ENCODE data around the gene MCAT.
A peak's percentile ranks its signal among the peaks of the same experiment; 100 is the strongest.
"Not testable (repeated sequence)": the region's sequence is repeated elsewhere in the genome, so short reads cannot be mapped to it uniquely, and the experiment has no call there.

The MCAT gene

GRCh38 chr22:43127166-43127908, 15.9 kb downstream of the MCAT start:
- no peak for DNase-seq (ENCODE audit: low spot score)
- FAIRE-seq, result no peak

- peak; percentile 85 for DNase-seq (ENCODE audit: low spot score)
- peak; percentile 70 for FAIRE-seq
These were observed 16.6 kb downstream of the MCAT start for GRCh38 chr22:43126501-43127165.

- DNase-seq (ENCODE audit: low spot score), result no peak
These were observed 24.2 kb downstream of the MCAT start for GRCh38 chr22:43118953-43119458.

GRCh38 chr22:43118024-43118849, 25.0 kb downstream of the MCAT start:
- no peak for DNase-seq (ENCODE audit: low spot score)
- no peak for FAIRE-seq

More at GRCh38 chr22:43118953-43119458, 24.2 kb downstream of the MCAT start:
- FAIRE-seq, result no peak

GRCh38 chr22:43116932-43117331, 26.3 kb downstream of the MCAT start:
- DNase-seq (ENCODE audit: low spot score), result no peak
- no peak for FAIRE-seq

GRCh38 chr22:43114958-43115357, 28.2 kb downstream of the MCAT start:
- FAIRE-seq (no peak), DNase-seq (ENCODE audit: low spot score) (no peak)

GRCh38 chr22:43113526-43114251, 29.5 kb downstream of the MCAT start:
- DNase-seq (ENCODE audit: low spot score) (no peak), FAIRE-seq (no peak)

GRCh38 chr22:43110927-43111623, 32.1 kb downstream of the MCAT start:
- no peak for FAIRE-seq
- no peak for DNase-seq (ENCODE audit: low spot score)

- DNase-seq (ENCODE audit: low spot score), result no peak
- no peak for FAIRE-seq
These were observed 32.7 kb downstream of the MCAT start, which contains the start of gene BIK for GRCh38 chr22:43110444-43110926. BIK (plus strand) TSS chr22:43110750; CDS start chr22:43124023, 13,273 bp downstream.

- DNase-seq (ENCODE audit: low spot score) (no peak), FAIRE-seq (no peak)
These were observed 33.2 kb downstream of the MCAT start for GRCh38 chr22:43109921-43110443.

- DNase-seq (ENCODE audit: low spot score) (no peak), FAIRE-seq (no peak)
These were observed 33.7 kb downstream of the MCAT start for GRCh38 chr22:43109511-43109910.

GRCh38 chr22:43106302-43106701, 36.9 kb downstream of the MCAT start:
- FAIRE-seq (no peak), DNase-seq (ENCODE audit: low spot score) (no peak)

GRCh38 chr22:43104950-43105349, 38.2 kb downstream of the MCAT start:
- not testable (repeated sequence) for DNase-seq (ENCODE audit: low spot score); FAIRE-seq

GRCh38 chr22:43104056-43104625, 39.1 kb downstream of the MCAT start:
- not testable (repeated sequence) for FAIRE-seq

GRCh38 chr22:43101306-43101705, 41.9 kb downstream of the MCAT start:
- FAIRE-seq (no peak), DNase-seq (ENCODE audit: low spot score) (no peak)

More at GRCh38 chr22:43104056-43104625, 39.1 kb downstream of the MCAT start:
- DNase-seq (ENCODE audit: low spot score), result peak; percentile 52

GRCh38 chr22:43100225-43100624, 43.0 kb downstream of the MCAT start:
- no peak for FAIRE-seq
- DNase-seq (ENCODE audit: low spot score), result peak; percentile 21

GRCh38 chr22:43099095-43099494, 44.1 kb downstream of the MCAT start:
- DNase-seq (ENCODE audit: low spot score) (no peak), FAIRE-seq (no peak)

- DNase-seq (ENCODE audit: low spot score) (no peak), FAIRE-seq (no peak)
These were observed 44.8 kb downstream of the MCAT start for GRCh38 chr22:43098356-43098755.

- FAIRE-seq (no peak), DNase-seq (ENCODE audit: low spot score) (no peak)
These were observed 46.8 kb downstream of the MCAT start for GRCh38 chr22:43096420-43096819.

GRCh38 chr22:43094551-43094950, 48.6 kb downstream of the MCAT start:
- no peak for DNase-seq (ENCODE audit: low spot score)
- FAIRE-seq, result no peak

Measured in RCC 7860 (cell line).